Esophagus muscularis mucosa (tissue), 4 donors: ENCODE measurements around the gene ZSCAN31. TPM values are rescaled to one million over a fixed set of nuclear protein-coding genes. Genes with fewer than 3 reads are reported as not detected.
"Not testable (repeated sequence)": the region's sequence is repeated elsewhere in the genome, so short reads cannot be mapped to it uniquely, and the experiment has no call there.

Source experiments
- DNase-seq: peaks from one replicate; pipeline ENCODE4 v3.0.0-alpha.2; 2017; ENCODE audit errors: extremely low spot score
- H3K27ac ChIP-seq, 4 donors: fragments of 200-600 bp; sonication (generic); replicated peaks in 1 of 4; 1 replicate in 3 of 4; 2 replicates in 1 of 4; pipeline ENCODE4 v1.5.1; 2016 to 2019; ENCODE audit warnings: mild to moderate bottlenecking in 1 of 4
- H3K27me3 ChIP-seq, 4 donors: fragments of 200-600 bp; sonication (generic); one replicate each; pipeline versions ENCODE4 v1.5.1 to v1.6.0; 2016 to 2019
- H3K36me3 ChIP-seq, 4 donors: fragments of 200-600 bp; sonication (generic); one replicate each; pipeline ENCODE4 v1.5.1; 2016 to 2019
- H3K4me1 ChIP-seq, 4 donors: fragments of 200-600 bp; sonication (generic); one replicate each; pipeline ENCODE4 v1.5.1; 2016 to 2019
- H3K4me3 ChIP-seq, 4 donors: fragments of 200-600 bp; sonication (generic); 1 replicate in 2 of 4; 2 replicates in 2 of 4; pipeline ENCODE4 v1.5.1; 2016 to 2019; ENCODE audit warnings: mild to moderate bottlenecking in 4 of 4, moderate library complexity in 1 of 4
- H3K9me3 ChIP-seq, 4 donors: fragments of 200-600 bp; sonication (generic); 1 replicate in 3 of 4; 2 replicates in 1 of 4; pipeline ENCODE4 v1.5.1; 2016 to 2019
- CTCF ChIP-seq, 3 experiments: fragments of 200-600 bp in 2 of 3; fragments of 450-650 bp in 1 of 3; sonication (generic) in 2 of 3; IDR thresholded peaks; one replicate each; pipeline ENCODE4 v1.5.1; 2017 to 2019; ENCODE audit warnings: antibody characterized with exemption in 3 of 3, mild to moderate bottlenecking in 2 of 3, moderate library complexity in 1 of 3
- EP300 ChIP-seq: sonication (generic); formaldehyde crosslinking; IDR thresholded peaks from one replicate; pipeline ENCODE4 v1.6.1; 2017; ENCODE audit warnings: antibody characterized with exemption
- POLR2A ChIP-seq: fragments of 450-650 bp; IDR thresholded peaks from one replicate; pipeline ENCODE4 v1.6.1; 2017; ENCODE audit warnings: antibody characterized with exemption, moderate library complexity, mild to moderate bottlenecking, low read depth
- POLR2AphosphoS5 ChIP-seq, 2 donors: sonication (generic); formaldehyde crosslinking; IDR thresholded peaks; one replicate each; pipeline ENCODE4 v1.6.1; 2017; ENCODE audit warnings: antibody characterized with exemption in 2 of 2
- WGBS: methylation state at CpG from one replicate; pipeline ENCODE4 v1.1.5; 2018; 5-methylcytosine and 5-hydroxymethylcytosine counted together
- intact Hi-C: fragments of 100-400 bp; cut with DNase I; formaldehyde crosslinking; loops from one replicate; pipeline ENCODE4 v1.15.1; 2023
- total RNA-seq, 4 donors: library from RNA; depleted of rRNA; stranded (reverse); fragments of >200 nt; gene quantifications; one replicate each; pipeline versions ENCODE4 v1.1.0 to v1.2.1, GENCODE V29; 2016

Gene ZSCAN31
- total RNA-seq, 4 donors from 2014 or later, result 13.1 to 39.1 (median 24.1) TPM

GRCh38 chr6:28315628-28316027, 20.3 kb downstream of the ZSCAN31 start:
- Histone ChIP-seq H3K9me3 (peaks cover 0 to 3% (median 1%) of the 10 kb centered on the region in 4 donors), H3K4me1 (no peaks in the 10 kb centered on the region), H3K27me3 (no peaks in the 10 kb centered on the region), H3K4me3 (no peak overlapping the region), H3K27ac (no peak overlapping the region), H3K36me3 (peaks cover 0 to 9% (median 4%) of the 10 kb centered on the region in 4 donors)
- WGBS, result 75% methylated on average over 3 of the region's 3 CpGs
- intact Hi-C loops, result no loop called here
- TF ChIP-seq CTCF (IDR thresholded peaks at IDR 0.05) (no peak), POLR2A (no peak), POLR2AphosphoS5 (IDR thresholded peaks at IDR 0.05) (no peak), EP300 (no peak)
- DNase-seq, result no peak

- H3K27ac ChIP-seq, result no peak overlapping the region
- no peak for DNase-seq
- no peaks in the 10 kb centered on the region for H3K4me1 ChIP-seq
- WGBS, result 89% methylated on average over 11 of the region's 23 CpGs
- TF ChIP-seq CTCF (IDR thresholded peaks at IDR 0.05) (no peak), EP300 (no peak), POLR2A (no peak)
- no peaks in the 10 kb centered on the region for H3K27me3 ChIP-seq
- peaks cover 0 to 9% (median 2%) of the 10 kb centered on the region in 4 donors for H3K9me3 ChIP-seq
- intact Hi-C loops, result no loop called here
- no peak overlapping the region for H3K4me3 ChIP-seq
- peaks cover 0 to 9% (median 4%) of the 10 kb centered on the region in 4 donors for H3K36me3 ChIP-seq
These were observed 23.0 kb downstream of the ZSCAN31 start for GRCh38 chr6:28312939-28313338.

GRCh38 chr6:28311139-28311823, 24.7 kb downstream of the ZSCAN31 start:
- Histone ChIP-seq H3K36me3 (peaks cover 0 to 9% (median 4%) of the 10 kb centered on the region in 4 donors), H3K4me3 (no peak overlapping the region), H3K9me3 (peaks cover 0 to 20% (median 10%) of the 10 kb centered on the region in 4 donors), H3K27me3 (no peaks in the 10 kb centered on the region), H3K4me1 (no peaks in the 10 kb centered on the region), H3K27ac (no peak overlapping the region)
- intact Hi-C loops, result no loop called here
- TF ChIP-seq CTCF (IDR thresholded peaks at IDR 0.05) (no peak), POLR2AphosphoS5 (IDR thresholded peaks at IDR 0.05) (no peak), EP300 (no peak), POLR2A (no peak)
- WGBS, result 88% methylated on average over 9 of the region's 9 CpGs
- DNase-seq, result no peak

- H3K27me3 ChIP-seq, H3K27ac ChIP-seq, intact Hi-C loops, H3K4me1 ChIP-seq, DNase-seq, H3K4me3 ChIP-seq: not testable (repeated sequence)
- Histone ChIP-seq H3K36me3 (peaks cover under 1 to 20% (median 5%) of the 10 kb centered on the region in 4 donors), H3K9me3 (peaks cover 0 to 27% (median 11%) of the 10 kb centered on the region in 4 donors)
These were observed 29.6 kb downstream of the ZSCAN31 start for GRCh38 chr6:28306363-28306762.

- WGBS, result 91% methylated on average over 3 of the region's 3 CpGs
- no peak overlapping the region for H3K4me3 ChIP-seq
- no peak for TF ChIP-seq EP300
- TF ChIP-seq CTCF (IDR thresholded peaks at IDR 0.05), result no peak
- TF ChIP-seq POLR2A, result no peak
- no peak for TF ChIP-seq POLR2AphosphoS5 (IDR thresholded peaks at IDR 0.05)
- H3K4me1 ChIP-seq, result no peaks in the 10 kb centered on the region
- H3K27ac ChIP-seq, result no peak overlapping the region
- intact Hi-C loops, result no loop called here
- H3K27me3 ChIP-seq, result no peaks in the 10 kb centered on the region
- peaks cover 0 to 24% (median 11%) of the 10 kb centered on the region in 4 donors for H3K9me3 ChIP-seq
- peaks cover 10 to 44% (median 21%) of the 10 kb centered on the region in 4 donors for H3K36me3 ChIP-seq
- no peak for DNase-seq
These were observed 32.4 kb downstream of the ZSCAN31 start for GRCh38 chr6:28303570-28303969.
